Esophagus (tissue), 2 donors: ENCODE results near the gene ARHGAP6. TPM values are rescaled to one million over a fixed set of nuclear protein-coding genes. Genes with fewer than 3 reads are reported as not detected.
A peak's percentile ranks its signal among the peaks of the same experiment; 100 is the strongest.

Experiments used
- H3K27ac ChIP-seq, 2 donors: one replicate each; pipeline ENCODE4 v1.5.1; 2013; ENCODE audit warnings: low read depth in 2 of 2, mild to moderate bottlenecking in 2 of 2, inconsistent platforms in 1 of 2, low read length in 1 of 2, moderate library complexity in 1 of 2
- H3K27me3 ChIP-seq, 2 donors: one replicate each; pipeline ENCODE4 v1.6.1; 2013; ENCODE audit warnings: low read length in 2 of 2, control low read depth in 1 of 2, mild to moderate bottlenecking in 1 of 2; ENCODE audit not compliant: insufficient read depth in 2 of 2, control insufficient read depth in 1 of 2
- H3K36me3 ChIP-seq, 2 donors: one replicate each; pipeline ENCODE4 v1.6.1; 2013; ENCODE audit warnings: low read length in 1 of 2; ENCODE audit not compliant: control insufficient read depth in 2 of 2, insufficient read depth in 2 of 2
- H3K4me1 ChIP-seq, 2 donors: one replicate each; pipeline ENCODE4 v1.6.1; 2013; ENCODE audit warnings: low read length in 1 of 2; ENCODE audit not compliant: control insufficient read depth in 2 of 2, insufficient read depth in 2 of 2
- H3K4me3 ChIP-seq, 2 donors: one replicate each; pipeline ENCODE4 v1.5.1; 2013; ENCODE audit warnings: low read length in 2 of 2, mild to moderate bottlenecking in 2 of 2, low read depth in 1 of 2, moderate library complexity in 1 of 2
- H3K9me3 ChIP-seq, 2 donors: one replicate each; pipeline ENCODE4 v1.6.1; 2013; ENCODE audit warnings: mild to moderate bottlenecking in 2 of 2, low read depth in 1 of 2, low read length in 1 of 2, moderate library complexity in 1 of 2; ENCODE audit not compliant: control insufficient read depth in 2 of 2, insufficient read depth in 1 of 2
- WGBS, 2 donors: extraction: QIAGEN DNeasy Blood & Tissue Kit; methylation state at CpG; one replicate each; pipeline ENCODE4 v1.1.7; 2013; 5-methylcytosine and 5-hydroxymethylcytosine counted together
- polyA plus RNA-seq, 2 donors: library from polyadenylated mRNA; stranded (reverse); fragments of 200-250 nt; gene quantifications; one replicate each; pipeline ENCODE4 v1.2.3, GENCODE V29; 2013
- donor health status: healthy with polysubstance abuse.
- donor health status: Bipolar disorder and iron deficiency.

The ARHGAP6 gene
- polyA plus RNA-seq, 2 donors: 0.98 to 1.7 TPM

GRCh38 chrX:11678158-11678557 lies 12.4 kb upstream of the ARHGAP6 start:
- no peak overlapping the region for H3K27ac ChIP-seq

GRCh38 chrX:11672213-11672612 lies 6.5 kb upstream of the ARHGAP6 start:
- Histone ChIP-seq H3K4me3 (no peak overlapping the region), H3K9me3 (no peaks in the 10 kb centered on the region), H3K36me3 (no peaks in the 10 kb centered on the region), H3K27me3 (no peaks in the 10 kb centered on the region), H3K27ac (no peak overlapping the region), H3K4me1 (no peaks in the 10 kb centered on the region)
- WGBS, 2 donors: 63 to 67% methylated on average over 4 of the region's 4 CpGs

More at GRCh38 chrX:11678158-11678557, 12.4 kb upstream of the ARHGAP6 start:
- no peaks in the 10 kb centered on the region for H3K27me3 ChIP-seq
- 23 to 29% methylated on average over 5 of the region's 5 CpGs for WGBS, 2 donors
- no peaks in the 10 kb centered on the region for H3K9me3 ChIP-seq
- no peaks in the 10 kb centered on the region for H3K4me1 ChIP-seq
- H3K36me3 ChIP-seq: no peaks in the 10 kb centered on the region
- H3K4me3 ChIP-seq: no peak overlapping the region

- Histone ChIP-seq H3K4me1 (peaks cover 0 to 3% of the 10 kb centered on the region in 2 donors), H3K9me3 (no peaks in the 10 kb centered on the region), H3K4me3 (no peak overlapping the region), H3K27ac (no peak overlapping the region), H3K36me3 (no peaks in the 10 kb centered on the region), H3K27me3 (no peaks in the 10 kb centered on the region)
- 82 to 91% methylated on average over 1 of the region's 1 CpG for WGBS, 2 donors
Observed at GRCh38 chrX:11670316-11670715, 4.6 kb upstream of the ARHGAP6 start.

GRCh38 chrX:11666952-11667685 lies 1.4 kb upstream of the ARHGAP6 start:
- no peak overlapping the region for H3K4me3 ChIP-seq

GRCh38 chrX:11666164-11666563 lies 444 bp upstream of the ARHGAP6 start:
- peak overlapping the region in 1 of 2 donors; percentile 32 for H3K4me3 ChIP-seq
- WGBS, 2 donors: 4 to 15% methylated on average over 24 of the region's 24 CpGs
- no peak overlapping the region for H3K27ac ChIP-seq
- H3K9me3 ChIP-seq: peaks cover 0 to 5% of the 10 kb centered on the region in 2 donors
- no peaks in the 10 kb centered on the region for H3K27me3 ChIP-seq
- peaks cover 0 to 6% of the 10 kb centered on the region in 2 donors for H3K4me1 ChIP-seq
- H3K36me3 ChIP-seq: no peaks in the 10 kb centered on the region

More at GRCh38 chrX:11666952-11667685, 1.4 kb upstream of the ARHGAP6 start:
- Histone ChIP-seq H3K27me3 (no peaks in the 10 kb centered on the region), H3K27ac (no peak overlapping the region), H3K36me3 (no peaks in the 10 kb centered on the region), H3K9me3 (peaks cover 0 to 5% of the 10 kb centered on the region in 2 donors), H3K4me1 (peaks cover 0 to 6% of the 10 kb centered on the region in 2 donors)
- WGBS, 2 donors: 21 to 33% methylated on average over 12 of the region's 12 CpGs

- Histone ChIP-seq H3K9me3 (peaks cover 0 to 5% of the 10 kb centered on the region in 2 donors), H3K27me3 (no peaks in the 10 kb centered on the region), H3K27ac (peak overlapping the region; percentile 1 to 59), H3K36me3 (no peaks in the 10 kb centered on the region), H3K4me1 (peaks cover 0 to 6% of the 10 kb centered on the region in 2 donors), H3K4me3 (peak overlapping the region; percentile 32 to 43)
- WGBS, 2 donors: 9 to 32% methylated on average over 59 to 73 of the region's 73 CpGs
Observed at GRCh38 chrX:11664211-11665167, 1.2 kb downstream of the ARHGAP6 start.

- Histone ChIP-seq H3K9me3 (peaks cover 0 to 5% of the 10 kb centered on the region in 2 donors), H3K36me3 (no peaks in the 10 kb centered on the region), H3K4me1 (peaks cover 0 to 6% of the 10 kb centered on the region in 2 donors), H3K27me3 (no peaks in the 10 kb centered on the region), H3K27ac (no peak overlapping the region), H3K4me3 (peak overlapping the region; percentile 32 to 43)
- WGBS, 2 donors: 38 to 46% methylated on average over 6 of the region's 6 CpGs
Observed at GRCh38 chrX:11663875-11664210, 1.9 kb downstream of the ARHGAP6 start.

GRCh38 chrX:11655282-11656015 lies 10.3 kb downstream of the ARHGAP6 start:
- peaks cover 0 to 2% of the 10 kb centered on the region in 2 donors for H3K27me3 ChIP-seq
- H3K27ac ChIP-seq: no peak overlapping the region
- no peak overlapping the region for H3K4me3 ChIP-seq
- H3K36me3 ChIP-seq: no peaks in the 10 kb centered on the region
- H3K9me3 ChIP-seq: no peaks in the 10 kb centered on the region
- H3K4me1 ChIP-seq: no peaks in the 10 kb centered on the region
- whole genome bisulfite sequencing, 2 donors: 75 to 80% methylated on average over 7 of the region's 7 CpGs
